GM10266 (cell line): ENCODE data around the gene SAT1.

ENCODE experiments used
- DNase-seq: peaks from one replicate; pipeline ENCODE4 v3.0.0; 2012; ENCODE audit errors: extremely low spot score
- TF ChIP-seq, protein P1 (sequence below): IDR thresholded peaks from 2 replicates; pipeline ENCODE4 v1.5.1; 2012; ENCODE audit warnings: mild to moderate bottlenecking, low read depth; ENCODE audit not compliant: control insufficient read depth, insufficient read depth; ENCODE audit errors: missing control alignments

SAT1 gene

DNA sequence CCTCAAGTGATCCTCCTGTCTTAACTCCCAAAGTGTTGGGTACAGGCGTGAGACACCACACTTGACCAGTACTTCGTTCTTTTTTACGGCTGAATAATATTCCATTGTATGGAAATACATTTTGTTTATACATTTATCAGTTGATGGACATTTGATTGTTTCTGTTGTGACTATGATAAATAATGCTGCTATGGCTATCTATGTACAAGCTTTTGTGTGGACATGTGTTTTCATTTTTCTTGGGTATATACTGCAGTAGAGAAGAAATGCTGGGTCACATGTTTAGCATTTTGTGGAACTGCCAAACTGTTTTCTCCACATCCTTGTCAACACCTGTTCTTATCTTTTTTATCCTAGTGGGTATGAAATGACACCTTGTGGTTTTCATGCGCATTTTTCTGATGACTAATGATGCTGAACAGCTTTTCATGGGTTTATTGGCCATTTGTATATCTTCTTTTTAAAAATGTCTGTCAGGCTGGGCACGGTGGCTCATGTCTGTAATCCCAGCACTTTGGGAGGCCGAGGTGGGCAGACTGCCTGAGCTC lies 37.3 kb downstream of the SAT1 start:
- TF ChIP-seq, protein P1, sequence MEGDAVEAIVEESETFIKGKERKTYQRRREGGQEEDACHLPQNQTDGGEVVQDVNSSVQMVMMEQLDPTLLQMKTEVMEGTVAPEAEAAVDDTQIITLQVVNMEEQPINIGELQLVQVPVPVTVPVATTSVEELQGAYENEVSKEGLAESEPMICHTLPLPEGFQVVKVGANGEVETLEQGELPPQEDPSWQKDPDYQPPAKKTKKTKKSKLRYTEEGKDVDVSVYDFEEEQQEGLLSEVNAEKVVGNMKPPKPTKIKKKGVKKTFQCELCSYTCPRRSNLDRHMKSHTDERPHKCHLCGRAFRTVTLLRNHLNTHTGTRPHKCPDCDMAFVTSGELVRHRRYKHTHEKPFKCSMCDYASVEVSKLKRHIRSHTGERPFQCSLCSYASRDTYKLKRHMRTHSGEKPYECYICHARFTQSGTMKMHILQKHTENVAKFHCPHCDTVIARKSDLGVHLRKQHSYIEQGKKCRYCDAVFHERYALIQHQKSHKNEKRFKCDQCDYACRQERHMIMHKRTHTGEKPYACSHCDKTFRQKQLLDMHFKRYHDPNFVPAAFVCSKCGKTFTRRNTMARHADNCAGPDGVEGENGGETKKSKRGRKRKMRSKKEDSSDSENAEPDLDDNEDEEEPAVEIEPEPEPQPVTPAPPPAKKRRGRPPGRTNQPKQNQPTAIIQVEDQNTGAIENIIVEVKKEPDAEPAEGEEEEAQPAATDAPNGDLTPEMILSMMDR, result no peak
- no peak for DNase-seq

DNA sequence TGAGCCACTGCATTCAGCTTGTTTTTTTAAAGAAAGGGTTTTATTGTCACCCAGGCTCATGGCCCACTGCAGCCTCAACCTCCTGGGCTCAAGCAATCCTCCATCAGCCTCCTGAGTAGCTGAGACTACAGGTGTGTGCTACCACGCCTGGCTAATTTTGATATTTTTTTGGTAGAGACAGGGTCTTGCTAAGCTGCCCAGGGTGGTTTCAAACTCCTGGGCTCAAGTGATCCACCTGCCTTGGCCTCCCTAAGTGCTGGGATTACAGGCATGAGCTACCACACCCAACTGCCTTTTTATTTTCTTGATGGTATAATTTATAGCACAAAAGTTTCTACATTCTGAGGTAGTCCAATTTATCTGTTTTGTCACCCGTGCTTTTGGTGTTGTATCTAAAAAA lies 38.9 kb downstream of the SAT1 start:
- TF ChIP-seq, protein P1, result no peak
- no peak for DNase-seq

DNA sequence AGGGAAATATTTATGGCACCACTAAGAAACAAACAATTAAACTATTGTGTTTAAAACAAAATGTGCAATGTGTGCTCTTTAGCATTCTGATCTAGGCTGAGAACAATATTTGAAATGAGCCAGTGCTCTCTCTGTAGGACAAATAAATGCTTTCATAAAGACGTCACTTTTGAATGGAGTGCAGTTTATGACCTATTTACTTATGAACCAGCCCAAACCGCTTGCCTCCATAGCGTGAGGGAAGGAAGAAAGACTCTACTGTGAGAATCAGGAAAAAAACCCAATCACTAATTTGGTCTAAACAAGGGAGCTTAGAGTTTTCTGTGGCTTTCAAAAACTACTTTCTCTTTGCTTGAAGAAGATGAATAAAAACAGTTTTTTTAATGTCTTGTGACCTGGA lies 39.4 kb downstream of the SAT1 start:
- TF ChIP-seq, protein P1, result no peak
- no peak for DNase-seq

DNA sequence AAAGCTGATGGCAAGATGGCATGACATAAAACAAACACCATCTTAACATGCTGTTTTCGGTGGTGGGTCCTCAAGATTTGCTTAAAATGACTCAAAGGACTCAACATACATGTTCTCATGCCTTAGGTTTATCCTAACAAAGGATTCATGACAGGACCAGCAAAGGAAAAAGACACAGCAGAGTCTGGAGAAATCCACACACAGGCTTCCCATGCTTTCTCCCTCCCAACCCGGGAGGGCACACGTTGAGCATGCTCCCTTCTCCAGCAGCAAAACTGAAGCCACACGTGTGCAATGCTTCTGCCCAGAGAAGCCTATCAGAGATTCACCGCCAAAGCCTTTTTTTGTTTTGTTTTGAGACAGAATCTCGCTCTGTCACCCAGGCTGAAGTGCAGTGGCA lies 39.9 kb downstream of the SAT1 start:
- TF ChIP-seq, protein P1, result no peak
- DNase-seq, result no peak

DNA sequence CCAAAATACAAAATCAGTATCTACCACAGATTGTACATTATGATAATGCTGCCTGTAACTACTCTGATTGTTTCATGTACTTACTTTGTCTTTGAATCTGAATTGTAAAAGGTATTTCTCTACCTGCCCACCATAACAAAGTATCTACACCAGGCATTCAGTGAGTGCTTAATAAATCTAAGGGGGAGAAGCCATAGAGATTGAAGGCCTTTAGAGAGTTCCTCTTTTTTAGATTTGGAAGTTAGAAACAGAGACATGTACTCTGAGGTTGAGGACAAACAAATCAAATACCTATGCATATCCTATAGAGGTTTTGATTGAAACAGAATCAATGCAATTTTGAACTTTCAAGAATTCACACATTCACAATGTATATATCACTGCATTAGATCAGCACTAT lies 42.7 kb downstream of the SAT1 start:
- no peak for DNase-seq
- TF ChIP-seq, protein P1, result no peak

DNA sequence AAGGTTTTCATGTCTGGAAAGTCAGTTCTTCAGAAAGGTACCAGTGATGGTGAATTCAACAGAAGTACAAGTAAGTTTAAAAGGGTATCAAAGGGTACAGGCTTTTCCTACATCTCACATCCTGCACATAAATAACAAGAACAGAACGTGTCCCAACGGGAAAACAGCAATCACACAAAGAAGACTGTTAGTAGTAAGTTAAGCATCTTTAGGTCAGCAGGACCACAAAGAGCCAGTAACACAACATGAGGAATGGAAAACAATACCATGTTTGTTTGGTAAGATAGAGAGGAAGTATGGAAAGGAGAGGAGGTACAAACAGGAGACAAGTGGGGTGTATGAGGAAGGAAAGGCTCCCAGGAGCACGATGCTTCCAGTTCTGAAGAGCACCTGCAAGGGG lies 43.2 kb downstream of the SAT1 start:
- no peak for DNase-seq
- TF ChIP-seq, protein P1, result no peak

DNA sequence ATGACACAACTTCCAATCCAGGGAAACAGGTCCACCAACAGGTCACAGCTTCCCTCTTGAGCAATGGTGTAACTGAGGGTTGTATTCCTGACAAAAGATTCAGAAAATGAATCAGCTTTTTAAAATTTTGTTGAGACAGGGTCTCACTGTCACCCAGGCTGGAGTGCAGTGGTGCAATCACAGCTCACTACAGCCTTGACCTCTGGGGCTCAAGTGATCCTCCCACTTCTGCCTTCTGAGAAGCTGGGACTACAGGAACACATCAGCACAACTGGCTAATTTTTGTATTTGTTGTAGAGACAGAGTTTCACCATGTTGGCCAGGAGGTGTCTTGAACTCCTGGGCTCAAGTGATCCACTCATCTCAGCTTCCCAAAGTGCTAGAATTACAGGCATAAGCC lies 43.7 kb downstream of the SAT1 start:
- DNase-seq, result no peak
- TF ChIP-seq, protein P1, result no peak
